SKM-1 (cell line): ENCODE measurements around the gene CD2AP.
"Not testable (repeated sequence)": the region's sequence is repeated elsewhere in the genome, so short reads cannot be mapped to it uniquely, and the experiment has no call there.

Experiments
- DNase-seq: peaks from one replicate; lab custom pipeline; 2025; ENCODE audit not compliant: unreplicated experiment; lab: John Stamatoyannopoulos, UW

Gene CD2AP

DNA sequence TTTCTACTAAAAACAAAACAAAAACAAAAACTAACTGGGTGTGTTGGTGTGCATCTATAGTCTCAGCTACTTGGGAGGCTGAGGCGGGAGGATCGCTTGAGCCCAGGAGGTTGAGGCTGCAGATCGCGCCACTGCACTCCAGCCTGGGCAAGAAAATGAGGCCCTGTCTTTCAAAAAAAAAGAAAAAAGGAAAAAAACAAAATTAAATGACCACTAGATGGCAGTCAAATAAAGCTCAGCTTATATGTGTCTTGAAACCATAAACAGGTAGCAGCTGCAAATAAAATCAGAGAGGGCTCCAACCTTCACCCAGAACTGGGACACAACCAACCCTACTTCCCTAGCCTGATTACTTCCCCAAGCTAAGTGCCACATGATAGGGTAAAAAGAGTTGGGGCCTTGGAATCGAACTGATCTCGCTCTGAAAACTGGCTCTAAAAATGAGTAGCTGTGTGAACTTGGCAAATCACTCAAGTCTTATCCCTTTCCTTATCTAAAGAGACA is 153.7 kb downstream of the CD2AP start:
- DNase-seq = peak; percentile 31

DNA sequence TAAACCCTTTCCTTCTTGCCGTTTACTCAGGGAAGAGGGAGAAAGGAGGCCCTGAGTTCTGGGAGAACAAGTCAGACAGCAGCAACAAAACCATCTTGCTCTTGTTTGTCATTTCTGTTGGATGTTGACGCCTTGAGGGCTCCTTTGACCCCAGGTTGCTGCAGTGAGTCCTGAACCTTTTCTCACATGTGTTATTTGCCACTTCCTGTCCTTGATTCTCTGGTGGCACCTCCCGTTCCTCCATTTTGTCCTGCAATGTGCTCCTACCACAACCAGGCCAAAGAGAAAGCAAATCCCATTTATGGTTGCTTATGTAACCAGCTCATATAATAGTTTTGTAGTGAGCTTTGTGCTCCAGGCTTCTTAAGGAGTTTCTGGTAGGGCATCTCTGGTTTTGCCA is 154.2 kb downstream of the CD2AP start:
- DNase-seq = no peak

DNA sequence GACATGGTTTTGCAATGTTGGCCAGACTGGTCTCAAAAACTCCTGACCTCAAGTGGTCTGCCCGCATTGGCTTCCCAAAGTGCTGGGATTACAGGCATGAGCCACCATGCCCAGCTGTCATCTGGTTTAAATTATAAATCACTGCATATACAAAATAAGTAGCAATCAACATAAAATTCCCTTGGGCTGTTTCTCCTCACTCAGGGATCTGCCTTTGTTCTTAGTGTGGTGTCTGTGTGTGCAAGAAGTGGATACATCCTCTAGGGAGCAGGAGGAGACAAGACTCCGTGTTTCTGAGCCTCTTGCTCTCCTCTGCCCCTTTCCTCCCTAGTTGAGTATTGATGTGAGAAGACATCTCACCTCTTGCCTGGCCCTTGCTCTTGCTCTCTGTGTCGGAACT is 155.6 kb downstream of the CD2AP start:
- DNase-seq = no peak

DNA sequence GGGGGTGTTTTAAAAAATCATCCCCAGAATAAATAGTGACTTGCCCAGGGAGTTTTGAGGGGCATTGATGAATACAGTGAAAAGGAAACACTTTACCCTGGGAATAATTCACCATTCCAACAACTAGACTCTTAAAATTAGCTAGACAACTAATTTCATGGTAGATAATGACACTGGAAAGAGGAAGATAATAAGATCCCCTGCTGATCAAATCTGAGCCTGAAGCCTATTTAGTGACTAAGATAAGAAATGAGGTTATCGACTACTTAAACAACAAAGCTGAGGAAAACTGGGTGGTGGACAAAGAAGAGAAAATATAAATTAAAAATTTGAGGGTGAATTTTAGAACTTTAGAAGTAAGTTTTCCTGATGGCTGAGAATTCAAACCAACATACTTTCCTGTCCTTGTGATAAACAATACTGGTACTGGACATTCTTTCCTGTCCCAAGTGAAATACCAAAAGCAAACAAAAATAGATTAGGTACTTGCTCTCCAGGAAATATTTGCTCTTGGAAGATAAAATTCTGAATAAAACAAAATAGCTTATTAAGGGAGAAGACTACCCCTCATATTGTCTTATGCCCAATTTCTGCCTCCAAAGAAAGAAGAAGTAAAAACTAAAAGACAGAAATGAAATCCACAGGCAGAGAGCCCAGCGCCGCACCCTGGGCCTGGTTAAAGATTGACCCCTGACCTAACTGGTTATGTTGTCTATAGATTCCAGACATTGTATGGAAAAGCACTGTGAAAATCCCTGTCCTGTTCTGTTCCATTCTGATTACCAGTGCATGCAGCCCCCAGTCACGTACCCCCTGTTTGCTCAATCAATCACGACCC is 156.8 kb downstream of the CD2AP start:
- DNase-seq = no peak

DNA sequence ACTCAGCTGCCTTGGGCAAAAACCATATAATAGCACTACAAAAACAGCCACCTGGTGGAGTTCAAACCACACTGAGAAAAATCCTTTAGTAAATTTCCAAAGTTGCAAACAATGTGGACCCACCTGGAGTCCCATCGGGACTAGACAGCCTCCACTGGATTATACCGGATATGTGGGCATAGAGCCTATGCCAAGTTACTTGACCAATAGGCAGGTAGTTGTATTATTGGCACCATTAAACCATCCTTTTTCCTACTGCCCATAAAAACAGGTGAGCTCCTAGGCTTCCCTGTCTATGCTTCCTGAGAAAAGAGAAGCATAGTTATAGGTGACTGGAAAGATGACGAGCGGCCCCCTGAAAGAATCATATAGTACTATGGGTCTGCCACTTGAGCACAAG is 169.1 kb downstream of the CD2AP start:
- DNase-seq = no peak

DNA sequence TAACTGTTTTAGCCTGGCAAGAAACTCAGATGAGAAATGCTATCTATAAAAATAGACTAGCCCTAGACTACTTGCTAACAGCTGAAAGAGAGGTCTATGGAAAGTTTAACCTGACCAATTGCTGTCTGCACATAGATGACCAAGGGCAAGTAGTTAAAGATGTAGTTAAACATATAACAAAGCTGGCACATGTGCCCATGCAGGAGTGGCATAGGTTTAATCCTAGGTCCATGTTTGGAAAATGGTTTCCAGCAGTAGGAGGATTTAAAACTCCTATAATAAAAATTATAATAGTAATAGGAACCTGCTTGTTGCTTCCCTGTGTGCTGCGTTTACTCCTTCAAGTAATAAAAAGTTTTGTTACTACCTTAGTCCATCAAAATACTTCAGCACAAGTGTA is 169.6 kb downstream of the CD2AP start:
- DNase-seq = no peak

DNA sequence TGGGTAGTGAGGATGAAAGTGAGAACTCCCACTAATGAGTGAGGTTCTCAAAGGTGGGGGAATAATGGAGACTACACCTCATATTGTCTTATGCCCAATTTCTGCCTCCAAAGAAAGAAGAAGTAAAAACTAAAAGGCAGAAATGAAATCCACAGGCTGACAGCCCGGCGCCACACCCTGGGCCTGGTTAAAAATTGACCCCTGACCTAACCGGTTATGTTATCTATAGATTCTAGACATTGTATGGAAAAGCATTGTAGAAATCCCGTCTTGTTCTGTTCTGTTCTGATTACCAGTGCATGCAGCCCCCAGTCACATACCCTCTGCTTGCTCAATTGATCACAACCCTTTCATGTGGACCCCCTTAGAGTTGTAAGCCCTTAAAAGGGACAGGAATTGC is 170.0 kb downstream of the CD2AP start:
- not testable (repeated sequence) for DNase-seq

DNA sequence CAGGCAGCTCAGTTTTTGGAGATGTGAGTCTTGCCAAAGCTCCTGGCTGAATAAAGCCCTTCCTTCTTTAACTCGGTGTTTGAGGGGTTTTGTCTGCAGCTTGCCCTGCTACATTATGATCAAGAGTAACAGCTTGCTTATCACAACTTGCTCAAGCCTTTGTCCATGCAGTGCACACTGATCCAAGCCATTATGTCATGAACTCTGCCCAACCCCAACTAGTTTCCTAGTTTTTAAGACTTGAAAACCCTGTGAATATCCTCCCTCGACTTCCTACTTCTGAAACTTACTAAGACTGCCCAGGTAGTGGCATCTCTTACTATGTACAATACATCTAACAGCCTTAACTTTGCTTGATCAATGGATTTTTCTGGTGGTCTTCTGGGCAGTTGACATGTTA is 170.4 kb downstream of the CD2AP start:
- no peak for DNase-seq

DNA sequence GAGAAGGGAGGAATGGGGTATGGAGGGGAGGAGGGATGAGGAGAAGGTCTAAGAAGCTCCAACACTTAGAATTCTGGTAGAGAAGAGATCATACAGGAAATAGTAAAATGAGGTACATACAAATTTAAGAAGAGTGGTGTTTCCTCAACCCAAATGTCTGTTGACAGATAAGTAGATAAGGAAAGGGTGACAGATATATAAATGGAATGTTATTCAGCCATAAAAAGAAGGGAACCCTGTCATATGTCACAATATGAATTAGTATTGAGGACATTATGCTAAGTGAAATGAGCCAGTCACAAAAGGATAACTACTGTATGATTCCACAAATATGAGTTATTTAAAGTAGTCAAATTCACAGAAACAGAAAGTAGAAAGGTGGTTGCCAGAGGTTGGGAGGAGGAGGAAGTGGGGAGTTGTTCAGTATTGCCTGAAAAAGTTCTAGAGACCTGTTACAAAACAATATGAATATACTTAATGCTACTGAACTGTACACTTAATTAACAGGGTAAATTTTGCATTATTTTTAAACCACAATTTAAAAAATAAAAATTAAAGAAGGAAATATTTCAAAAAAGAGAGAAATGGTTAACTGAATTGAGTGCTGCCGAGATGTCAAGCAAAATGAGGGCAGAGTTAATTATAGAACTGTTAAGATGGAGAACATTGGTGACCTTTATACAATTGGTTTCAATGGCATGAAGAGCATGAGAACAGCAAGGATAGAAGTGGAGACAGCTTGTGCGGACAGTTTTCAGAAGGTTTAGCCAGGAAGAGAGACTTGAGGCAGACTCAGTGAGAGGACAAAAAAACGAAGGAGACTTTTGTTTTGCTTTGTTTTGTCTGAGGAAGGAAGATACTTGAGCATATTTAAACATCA is 173.2 kb downstream of the CD2AP start:
- no peak for DNase-seq

DNA sequence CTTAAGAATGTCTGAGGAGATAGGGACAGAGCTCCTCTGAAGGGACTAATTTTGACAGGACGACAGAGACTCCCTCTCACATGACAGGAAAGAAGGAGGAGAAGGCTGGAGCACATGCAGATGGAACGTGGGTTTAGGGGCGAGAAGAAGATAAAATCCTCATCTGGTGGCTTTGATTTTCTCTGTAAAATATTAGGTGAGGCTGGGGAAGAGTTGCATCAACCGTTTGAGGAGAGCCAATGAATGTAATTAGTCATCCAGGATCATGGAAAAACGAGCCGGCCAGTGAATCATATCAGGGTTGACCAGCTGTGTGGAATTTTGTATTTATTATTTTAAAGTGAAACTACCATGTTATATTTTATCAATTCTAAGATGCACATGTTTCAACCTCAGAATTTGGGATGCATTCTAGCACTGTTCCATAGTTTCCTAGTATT is 173.9 kb downstream of the CD2AP start:
- DNase-seq = no peak

DNA sequence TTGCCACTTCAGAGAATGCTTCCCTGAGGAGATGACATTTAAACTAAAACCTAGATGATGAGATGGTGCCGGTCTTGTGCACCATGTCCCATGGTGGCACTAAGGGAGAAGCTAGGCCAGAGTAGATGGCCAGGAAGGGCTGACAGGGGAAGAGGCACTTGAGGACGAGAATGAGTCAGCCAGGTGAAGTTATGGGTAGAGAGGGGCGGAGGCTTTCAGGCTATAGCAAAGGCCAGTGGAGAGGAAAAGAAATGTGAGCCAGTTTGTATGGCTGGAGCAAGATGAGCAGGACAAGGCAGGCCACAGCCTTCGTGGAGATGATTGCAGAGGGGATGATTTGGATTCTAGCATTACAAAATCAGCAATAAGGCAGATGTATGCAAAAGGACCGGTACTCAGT is 176.1 kb downstream of the CD2AP start:
- no peak for DNase-seq

DNA sequence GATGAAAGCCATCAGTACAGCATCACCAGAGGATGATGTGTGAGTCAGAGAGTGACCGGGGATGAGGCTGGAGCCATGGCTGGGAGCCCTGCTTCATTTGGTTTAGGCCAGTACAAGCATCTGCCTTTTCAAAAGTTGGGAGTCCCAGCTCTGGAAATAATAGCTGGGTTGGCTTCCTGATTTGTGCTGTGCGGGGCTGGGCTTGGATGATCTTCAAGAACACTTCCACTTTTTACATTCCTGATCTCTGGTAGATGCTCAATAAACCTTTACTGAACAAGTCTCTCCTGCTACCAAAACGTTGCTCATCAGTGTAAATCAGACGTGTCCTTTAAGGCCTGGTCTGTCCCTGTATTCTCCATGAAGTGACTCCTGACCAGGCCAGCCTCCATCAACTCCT is 176.7 kb downstream of the CD2AP start:
- no peak for DNase-seq

DNA sequence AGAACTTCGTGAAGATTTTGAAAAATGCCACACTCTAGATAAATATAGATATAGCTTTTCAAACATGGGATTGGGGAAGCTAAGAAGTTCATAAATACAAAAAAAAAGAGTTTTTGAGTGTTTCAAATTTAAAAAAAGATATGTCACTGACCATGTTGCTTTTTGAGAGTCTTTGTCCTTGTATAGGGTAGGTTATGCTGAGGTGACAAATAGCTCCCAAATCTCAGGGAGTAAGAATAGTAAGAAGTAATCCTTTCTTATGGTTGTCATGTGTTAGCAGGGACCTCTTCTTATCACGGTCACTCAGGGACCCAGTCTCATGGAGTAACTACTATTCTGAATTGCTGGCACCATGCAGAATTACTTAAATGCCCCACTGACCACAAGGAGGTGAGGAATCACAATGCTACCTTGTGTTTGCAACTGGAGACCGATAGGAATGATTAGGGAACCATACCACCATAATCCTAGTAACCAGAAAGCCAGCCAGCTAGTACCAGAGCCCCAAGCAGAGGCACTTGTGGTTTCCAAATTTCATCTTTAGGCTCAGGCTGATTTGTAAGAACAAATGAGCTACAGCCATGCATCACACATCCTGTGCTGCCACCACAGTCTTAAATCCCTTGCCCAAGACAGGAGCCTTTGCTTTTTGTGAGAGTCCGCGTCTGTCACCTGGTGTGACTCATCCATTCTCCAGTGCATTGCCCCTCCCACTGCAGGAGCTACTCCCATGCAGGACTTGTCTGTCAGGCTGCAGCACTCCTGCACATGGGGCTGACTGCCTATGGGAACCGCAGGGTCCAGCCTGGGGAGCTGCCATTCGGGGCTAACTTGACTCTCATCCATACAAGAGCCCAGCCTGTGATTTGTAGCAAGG is 178.4 kb downstream of the CD2AP start:
- DNase-seq = no peak

DNA sequence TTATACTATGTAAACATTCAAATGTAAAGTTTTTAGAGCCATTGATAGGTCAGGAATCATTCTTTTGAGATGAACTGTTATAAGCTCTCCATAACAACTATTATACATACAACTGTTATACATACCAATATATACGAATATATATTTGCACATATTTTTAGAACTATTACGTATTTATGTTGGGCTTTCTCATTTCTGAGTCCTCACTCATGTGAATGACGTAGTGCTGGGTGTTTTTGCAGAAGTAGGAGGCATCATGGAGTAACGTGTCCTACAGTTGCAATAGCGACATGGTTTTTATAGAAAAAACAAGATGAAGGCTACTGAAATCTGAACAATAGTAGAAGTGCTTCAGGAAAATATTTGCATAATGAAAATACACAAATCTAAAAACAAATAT is 184.4 kb downstream of the CD2AP start:
- no peak for DNase-seq

DNA sequence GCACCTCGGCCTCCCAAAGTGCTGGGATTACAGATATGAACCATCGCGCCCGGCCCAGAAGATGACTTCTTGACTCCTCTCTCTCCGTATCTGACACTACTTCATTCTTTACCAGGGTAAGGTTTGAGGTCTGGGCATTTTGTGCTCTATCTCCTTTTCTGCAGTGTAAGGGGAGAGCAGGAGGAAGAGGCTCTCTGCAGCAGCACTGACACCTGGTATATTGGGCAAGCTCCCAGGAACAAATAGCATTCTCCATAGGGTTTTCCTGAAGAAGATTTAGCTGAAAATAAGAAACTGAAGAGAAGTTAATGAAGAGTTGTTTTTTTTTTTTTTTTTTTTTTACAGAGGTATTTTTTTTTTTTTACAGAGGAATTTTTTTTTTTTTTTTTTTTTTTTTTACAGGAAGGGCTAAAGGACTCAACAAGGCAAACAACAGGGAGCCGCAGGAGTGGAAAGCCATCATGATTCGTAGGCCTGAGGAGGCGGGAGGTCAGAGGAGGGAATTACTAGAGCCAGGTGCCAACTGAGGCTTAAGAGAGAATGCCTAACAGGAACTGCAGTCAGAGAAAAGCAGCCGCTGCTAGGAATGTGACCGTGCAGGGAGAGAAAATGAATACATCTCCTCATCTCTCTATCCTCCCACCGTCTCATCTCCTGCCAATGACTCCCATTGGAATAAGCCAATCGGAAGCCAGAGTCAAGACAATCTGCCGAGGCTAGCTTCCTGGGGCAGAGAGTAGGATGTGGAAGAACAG is 186.1 kb downstream of the CD2AP start:
- no peak for DNase-seq

DNA sequence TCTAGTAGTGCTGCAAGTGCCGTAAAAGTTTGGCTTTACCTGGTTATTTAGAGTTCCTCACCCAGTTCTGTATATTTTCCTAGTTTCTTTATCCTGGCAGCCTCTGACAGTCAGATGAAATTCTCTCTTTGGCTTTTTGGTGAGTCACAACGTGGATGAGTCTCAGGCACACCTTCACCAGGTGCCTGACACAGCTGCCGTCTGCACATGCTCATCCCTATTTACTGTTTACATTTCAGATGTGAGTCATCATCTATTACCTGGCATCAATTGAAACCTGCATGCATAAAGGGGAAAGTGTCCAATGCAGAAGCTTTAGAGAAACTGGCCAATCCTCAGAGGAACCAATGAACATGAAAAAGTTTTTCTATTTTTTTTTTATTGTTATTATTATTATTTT is 187.5 kb downstream of the CD2AP start:
- DNase-seq = no peak

DNA sequence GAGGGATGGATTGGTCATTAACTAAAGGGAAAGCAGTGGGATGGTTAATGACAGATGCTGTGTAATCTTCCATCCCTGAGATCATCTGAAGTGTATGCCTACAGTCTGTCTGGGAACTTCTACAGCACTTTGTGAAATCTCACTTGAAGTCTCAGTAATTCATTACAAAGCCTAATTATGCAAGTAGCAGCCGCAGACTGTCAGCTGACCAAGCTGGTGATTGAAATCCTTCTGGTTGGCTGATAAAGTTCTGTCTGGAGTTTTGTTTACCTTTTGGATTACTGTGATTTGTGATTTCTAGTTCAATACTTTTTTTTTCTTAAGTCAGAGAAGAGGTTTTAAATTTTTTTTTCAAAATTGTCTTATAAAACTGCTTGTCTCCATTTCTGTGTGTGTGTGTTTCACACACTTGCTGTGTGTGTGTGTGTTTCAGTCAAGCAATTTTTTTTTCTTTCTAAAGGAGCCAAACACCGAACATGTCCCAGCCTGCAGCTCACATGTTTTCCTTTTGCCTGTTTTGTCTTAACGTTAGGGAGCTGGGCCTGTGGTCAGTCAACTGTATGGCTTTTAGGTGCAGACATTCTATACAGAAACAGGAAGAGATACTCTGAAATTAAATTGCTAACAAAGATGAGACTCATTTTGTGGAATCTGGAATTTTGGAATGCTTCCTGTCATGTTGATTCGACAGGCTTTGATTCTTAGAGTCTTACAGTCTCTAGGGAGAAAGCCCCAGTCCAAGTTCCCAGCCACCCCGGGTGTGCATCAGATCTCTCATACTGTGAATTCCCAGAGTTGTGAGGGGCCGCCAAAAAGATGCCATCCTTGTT is 192.3 kb downstream of the CD2AP start:
- no peak for DNase-seq

DNA sequence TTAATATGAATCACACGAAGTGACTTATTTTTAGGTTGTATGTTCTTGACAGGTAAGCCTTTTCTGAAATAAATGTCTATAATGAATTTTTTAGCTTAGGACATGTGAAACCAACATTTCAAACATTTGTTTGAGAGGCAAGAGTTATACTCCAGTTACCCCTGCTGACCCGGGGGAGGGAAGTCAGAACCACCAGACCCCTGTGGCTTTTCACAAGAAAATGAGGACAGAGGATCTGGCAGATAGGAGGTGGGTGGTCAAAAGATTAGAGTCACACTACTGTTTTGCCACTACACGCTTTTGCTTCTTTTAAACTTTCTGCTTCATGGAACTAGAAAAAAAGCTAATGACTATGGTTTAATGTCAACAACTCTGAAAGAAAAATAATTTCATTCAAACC is 193.3 kb downstream of the CD2AP start:
- DNase-seq = no peak

DNA sequence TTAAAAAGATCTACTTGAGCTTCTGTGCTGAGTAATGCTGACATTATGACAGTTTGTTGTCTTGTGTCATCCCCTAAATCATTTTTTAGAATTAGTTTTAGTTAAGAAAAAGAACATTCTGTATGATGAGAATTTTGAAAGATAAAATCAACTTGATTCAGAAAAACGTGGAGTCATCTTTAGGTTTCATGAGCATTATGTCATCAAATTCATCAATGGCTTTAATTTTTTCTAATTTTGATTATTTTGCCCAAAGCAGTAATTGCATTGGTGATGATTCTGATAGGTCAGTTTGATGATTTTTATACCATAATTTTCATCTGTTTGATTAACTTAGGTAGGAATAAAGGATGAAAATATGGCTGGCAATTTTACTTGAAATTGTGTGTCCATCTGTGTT is 194.2 kb downstream of the CD2AP start:
- DNase-seq = no peak
